Measurements from ENCODE around the gene RSL1D1.

Gene RSL1D1

DNA sequence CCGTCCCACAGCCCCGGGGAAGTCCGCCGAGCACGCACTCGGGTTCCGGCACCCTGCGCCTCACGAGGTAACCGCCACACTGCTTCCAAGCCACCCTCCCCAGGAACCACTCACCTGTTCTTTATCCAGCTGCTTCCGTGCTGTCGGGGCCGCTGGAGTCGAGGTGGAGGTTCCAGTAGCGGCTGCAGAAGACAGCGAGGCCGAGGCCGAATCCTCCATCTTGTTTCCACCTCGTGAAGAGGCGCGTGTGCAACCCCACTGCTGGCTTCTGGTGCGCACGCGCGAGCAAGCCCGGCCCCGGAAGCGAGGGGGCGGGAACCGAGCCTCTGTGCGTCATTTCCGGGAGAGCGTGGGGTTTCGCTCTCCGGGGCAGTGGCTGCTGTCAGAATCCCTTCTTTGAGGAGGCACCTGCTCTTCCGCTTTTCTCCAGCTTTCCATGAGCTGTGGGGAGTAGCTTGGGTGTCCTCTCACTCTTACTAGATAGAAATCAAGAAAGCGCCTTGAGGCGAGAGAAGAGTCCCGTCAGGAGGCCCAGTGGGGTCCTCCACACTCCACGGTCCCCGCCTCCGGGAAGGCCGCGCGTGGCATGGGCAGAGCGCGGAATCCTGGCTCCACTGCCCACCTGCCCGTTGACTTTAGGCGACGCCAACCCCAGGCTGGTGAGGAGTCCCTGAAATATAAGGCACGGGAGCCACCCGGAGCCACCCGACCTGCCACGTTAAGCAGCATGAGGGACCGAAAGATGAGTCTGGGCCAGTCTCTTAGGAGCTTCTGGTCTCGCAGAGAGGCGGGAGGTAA lies at the start of gene RSL1D1:
Gene RSL1D1, minus strand, starts transcription at position 249 of the 798 bp plus-strand sequence. Its CDS starts 30 bp downstream, at position 219.
- peak within 1 kb of the TSS; percentile 91 for H3K27ac ChIP-seq (ENCODE audit: low read length)

DNA sequence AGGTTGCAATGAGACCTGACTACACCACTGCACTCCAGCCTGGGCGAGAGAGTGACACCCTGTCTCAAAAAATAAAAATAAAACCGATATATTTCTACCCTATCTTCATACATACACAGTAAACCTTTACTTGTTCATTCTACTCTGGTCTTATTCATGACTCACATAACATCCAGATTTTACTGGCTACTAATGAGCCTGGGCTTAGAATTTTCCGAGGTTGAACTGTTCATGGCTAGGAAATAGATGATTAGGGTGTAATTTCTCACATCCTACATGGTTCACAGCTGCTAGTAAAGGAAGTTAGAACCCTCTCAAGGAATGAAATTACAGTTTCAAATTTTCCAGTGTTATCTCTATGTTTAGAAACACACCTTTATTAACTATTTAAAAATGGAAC lies 49.7 kb upstream of the RSL1D1 start:
- H3K9me3 ChIP-seq (ENCODE audit: control insufficient read depth, low read depth, low read length), result no peaks in the 10 kb centered on the region
- no peak overlapping the region for H3K4me3 ChIP-seq (ENCODE audit: low read length)
- H3K27me3 ChIP-seq (ENCODE audit: control insufficient read depth, insufficient read depth, low read length), result no peaks in the 10 kb centered on the region
- no peaks in the 10 kb centered on the region for H3K4me1 ChIP-seq (ENCODE audit: control insufficient read depth, low read depth, low read length)
- peaks cover 10% of the 10 kb centered on the region for H3K36me3 ChIP-seq (ENCODE audit: control insufficient read depth, low read depth, low read length)
- no peak overlapping the region for H3K27ac ChIP-seq (ENCODE audit: low read length)
- no peak overlapping the region for H3K9ac ChIP-seq (ENCODE audit: low read length)

More for the DNA sequence above, at the start of gene RSL1D1:
- H3K27me3 ChIP-seq (ENCODE audit: control insufficient read depth, insufficient read depth, low read length), result no peaks in the 10 kb centered on the region
- H3K9me3 ChIP-seq (ENCODE audit: control insufficient read depth, low read depth, low read length), result no peaks in the 10 kb centered on the region
- peaks cover 36% of the 10 kb centered on the region for H3K36me3 ChIP-seq (ENCODE audit: control insufficient read depth, low read depth, low read length)
- H3K9ac ChIP-seq (ENCODE audit: low read length), result peak within 1 kb of the TSS; percentile 98
- H3K4me1 ChIP-seq (ENCODE audit: control insufficient read depth, low read depth, low read length), result no peaks in the 10 kb centered on the region
- H3K4me3 ChIP-seq (ENCODE audit: low read length), result peak within 1 kb of the TSS; percentile 95

DNA sequence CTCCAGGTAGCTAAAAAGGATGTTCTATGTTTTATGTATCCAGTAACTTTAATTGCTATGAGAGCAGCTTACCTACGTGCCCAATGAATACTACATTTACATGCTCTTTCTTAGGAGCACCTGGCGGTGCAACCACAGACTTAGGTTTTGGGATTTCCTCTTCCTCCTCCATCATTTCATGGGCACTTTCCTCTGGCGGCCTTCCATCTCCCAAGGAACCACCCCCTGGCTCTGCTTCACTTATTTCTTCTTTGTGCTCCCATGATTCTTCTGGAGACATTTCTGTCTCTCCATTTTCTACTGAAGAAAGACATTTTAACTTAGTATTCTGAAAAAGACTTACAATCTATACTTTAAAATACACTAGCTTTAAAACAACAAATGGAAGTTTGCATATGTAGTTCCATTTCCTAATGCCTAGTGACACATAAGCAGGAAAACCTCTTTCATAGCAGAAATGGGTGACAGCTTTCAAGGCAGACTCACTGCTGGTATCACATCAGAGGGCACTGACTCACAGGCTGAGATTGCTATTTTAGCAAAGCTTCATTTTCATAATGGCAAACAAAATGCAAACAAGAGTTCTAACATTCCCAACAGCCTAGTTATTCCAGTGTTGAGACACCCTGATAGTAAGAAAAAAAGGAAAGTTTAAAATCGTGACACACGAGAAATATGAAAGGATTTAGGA lies 45.3 kb upstream of the RSL1D1 start:
- no peaks in the 10 kb centered on the region for H3K9me3 ChIP-seq (ENCODE audit: control insufficient read depth, low read depth, low read length)
- no peaks in the 10 kb centered on the region for H3K27me3 ChIP-seq (ENCODE audit: control insufficient read depth, insufficient read depth, low read length)
- H3K4me1 ChIP-seq (ENCODE audit: control insufficient read depth, low read depth, low read length), result no peaks in the 10 kb centered on the region
- no peak overlapping the region for H3K27ac ChIP-seq (ENCODE audit: low read length)
- peaks cover 36% of the 10 kb centered on the region for H3K36me3 ChIP-seq (ENCODE audit: control insufficient read depth, low read depth, low read length)
- no peak overlapping the region for H3K9ac ChIP-seq (ENCODE audit: low read length)
- no peak overlapping the region for H3K4me3 ChIP-seq (ENCODE audit: low read length)

DNA sequence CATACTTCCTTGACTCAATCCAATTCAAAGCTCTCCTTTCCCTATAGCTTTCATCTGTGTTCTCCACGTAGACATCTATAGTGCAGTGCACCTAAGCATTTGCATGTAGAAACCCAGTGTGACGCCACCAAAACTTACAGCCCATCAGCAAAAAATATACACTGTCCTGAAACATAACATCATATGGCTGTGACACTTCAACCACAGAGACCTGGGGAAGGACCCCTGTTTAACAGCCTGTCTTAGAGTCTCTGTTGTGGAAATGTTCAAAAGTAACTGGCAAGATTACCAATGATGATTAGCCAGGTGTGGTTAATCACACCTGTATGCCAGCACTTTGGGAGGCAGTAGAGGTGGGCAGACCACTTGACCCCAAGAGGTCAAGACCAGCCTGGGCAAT lies 42.2 kb upstream of the RSL1D1 start:
- no peaks in the 10 kb centered on the region for H3K4me1 ChIP-seq (ENCODE audit: control insufficient read depth, low read depth, low read length)
- H3K36me3 ChIP-seq (ENCODE audit: control insufficient read depth, low read depth, low read length), result peaks cover 45% of the 10 kb centered on the region
- H3K9ac ChIP-seq (ENCODE audit: low read length), result no peak overlapping the region
- H3K27ac ChIP-seq (ENCODE audit: low read length), result no peak overlapping the region
- H3K27me3 ChIP-seq (ENCODE audit: control insufficient read depth, insufficient read depth, low read length), result no peaks in the 10 kb centered on the region
- no peak overlapping the region for H3K4me3 ChIP-seq (ENCODE audit: low read length)
- H3K9me3 ChIP-seq (ENCODE audit: control insufficient read depth, low read depth, low read length), result no peaks in the 10 kb centered on the region

DNA sequence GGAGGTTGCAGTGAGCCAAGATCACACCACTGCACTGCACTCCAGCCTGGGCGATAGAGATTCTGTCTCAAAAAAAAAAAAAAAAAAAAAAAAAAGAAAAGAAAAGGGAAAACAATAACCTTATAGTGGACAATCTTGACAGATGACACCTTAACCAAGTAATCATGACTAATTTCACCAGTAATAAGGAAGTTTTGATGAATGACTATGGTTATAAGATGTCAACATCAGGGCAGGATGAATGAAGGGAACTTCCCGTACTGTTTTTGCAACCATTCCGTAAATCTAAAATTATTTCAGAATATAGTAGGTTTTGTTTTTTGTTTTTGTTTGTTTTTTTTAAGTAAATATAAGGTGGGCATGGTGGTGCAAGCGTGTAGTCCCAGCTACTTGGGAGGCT lies 41.4 kb upstream of the RSL1D1 start:
- Histone ChIP-seq H3K27me3 (ENCODE audit: control insufficient read depth, insufficient read depth, low read length) (no peaks in the 10 kb centered on the region), H3K4me1 (ENCODE audit: control insufficient read depth, low read depth, low read length) (no peaks in the 10 kb centered on the region), H3K9me3 (ENCODE audit: control insufficient read depth, low read depth, low read length) (no peaks in the 10 kb centered on the region)

DNA sequence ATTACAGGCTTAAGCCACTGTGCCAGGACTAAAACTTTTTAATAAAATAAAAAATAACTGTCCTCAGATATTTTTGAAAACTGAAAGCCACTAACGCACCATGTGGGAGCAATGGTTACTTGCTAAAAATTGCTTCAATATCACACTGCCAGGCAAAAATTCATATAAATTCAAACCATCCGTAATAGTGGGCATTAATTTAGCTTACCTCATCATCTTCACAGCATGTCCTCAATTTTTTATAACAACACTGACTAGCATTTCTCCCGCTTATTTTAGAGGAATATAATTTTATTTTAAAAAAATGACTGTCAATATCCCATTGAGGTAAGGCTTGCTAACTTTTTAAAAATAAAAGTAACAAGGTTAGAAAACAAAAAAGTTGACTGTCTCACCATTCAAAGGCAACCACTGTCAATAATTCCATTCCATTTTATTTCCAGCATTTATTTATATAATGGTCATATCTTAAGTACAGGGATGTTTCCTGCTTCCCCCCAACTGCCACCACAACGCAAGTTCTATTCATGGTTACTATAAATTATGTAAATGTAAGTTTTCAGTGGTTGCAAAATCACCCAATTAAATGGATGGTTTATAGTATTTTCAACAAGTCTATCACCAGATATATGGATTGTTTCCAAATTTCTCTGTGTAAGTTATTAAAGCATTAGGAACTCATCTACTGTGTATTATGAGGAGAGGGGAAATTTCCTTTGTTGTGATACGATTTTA lies 39.1 kb upstream of the RSL1D1 start:
- H3K27me3 ChIP-seq (ENCODE audit: control insufficient read depth, insufficient read depth, low read length), result no peaks in the 10 kb centered on the region
- H3K9me3 ChIP-seq (ENCODE audit: control insufficient read depth, low read depth, low read length), result no peaks in the 10 kb centered on the region
- no peak overlapping the region for H3K4me3 ChIP-seq (ENCODE audit: low read length)
- H3K9ac ChIP-seq (ENCODE audit: low read length), result no peak overlapping the region
- H3K36me3 ChIP-seq (ENCODE audit: control insufficient read depth, low read depth, low read length), result peaks cover 55% of the 10 kb centered on the region
- no peaks in the 10 kb centered on the region for H3K4me1 ChIP-seq (ENCODE audit: control insufficient read depth, low read depth, low read length)
- H3K27ac ChIP-seq (ENCODE audit: low read length), result no peak overlapping the region

More for the DNA sequence above, 41.4 kb upstream of the RSL1D1 start:
- H3K27ac ChIP-seq (ENCODE audit: low read length), result no peak overlapping the region
- no peak overlapping the region for H3K9ac ChIP-seq (ENCODE audit: low read length)
- no peak overlapping the region for H3K4me3 ChIP-seq (ENCODE audit: low read length)
- peaks cover 45% of the 10 kb centered on the region for H3K36me3 ChIP-seq (ENCODE audit: control insufficient read depth, low read depth, low read length)

DNA sequence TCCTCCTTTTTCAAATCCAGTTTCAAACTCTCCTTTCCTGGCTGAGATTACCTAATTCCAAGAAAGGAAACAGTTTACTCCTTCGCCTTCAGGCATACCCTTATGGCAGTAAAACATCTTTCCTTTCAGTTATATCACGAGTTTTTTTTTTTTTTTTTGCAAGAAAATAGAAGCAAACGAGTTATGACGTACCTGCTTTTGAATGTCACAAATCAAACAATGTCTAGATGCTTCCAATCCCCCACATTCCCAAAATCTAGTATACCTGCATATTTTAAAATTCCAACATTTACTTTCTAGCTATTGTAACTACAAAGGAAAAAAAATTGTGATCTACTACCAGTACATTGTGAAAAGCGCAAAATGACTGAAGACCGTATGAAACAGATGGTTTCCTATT lies 35.5 kb upstream of the RSL1D1 start:
- H3K36me3 ChIP-seq (ENCODE audit: control insufficient read depth, low read depth, low read length), result peaks cover 62% of the 10 kb centered on the region
- H3K27me3 ChIP-seq (ENCODE audit: control insufficient read depth, insufficient read depth, low read length), result no peaks in the 10 kb centered on the region
- no peaks in the 10 kb centered on the region for H3K4me1 ChIP-seq (ENCODE audit: control insufficient read depth, low read depth, low read length)
- no peak overlapping the region for H3K27ac ChIP-seq (ENCODE audit: low read length)
- no peak overlapping the region for H3K9ac ChIP-seq (ENCODE audit: low read length)
- no peak overlapping the region for H3K4me3 ChIP-seq (ENCODE audit: low read length)
- H3K9me3 ChIP-seq (ENCODE audit: control insufficient read depth, low read depth, low read length), result no peaks in the 10 kb centered on the region

DNA sequence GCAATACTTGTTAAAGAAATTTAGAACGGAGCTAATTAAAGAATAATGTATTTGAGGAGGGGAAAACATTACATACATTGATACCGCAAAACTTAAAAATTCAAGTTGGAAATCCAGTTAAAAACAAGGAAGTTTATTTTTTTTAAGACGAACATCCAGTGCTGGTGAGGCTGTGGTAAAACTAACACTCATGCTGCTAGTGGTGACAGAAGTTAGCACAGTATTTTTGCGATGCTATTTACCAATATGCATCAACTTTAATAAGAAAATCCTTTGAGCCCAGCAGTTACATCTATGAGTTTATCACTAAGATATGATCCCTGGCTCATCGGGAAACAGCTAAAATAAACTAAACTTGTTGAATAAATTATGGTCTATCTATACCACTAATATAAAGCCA lies 32.7 kb upstream of the RSL1D1 start:
- Histone ChIP-seq H3K9me3 (ENCODE audit: control insufficient read depth, low read depth, low read length) (no peaks in the 10 kb centered on the region), H3K27ac (ENCODE audit: low read length) (no peak overlapping the region), H3K9ac (ENCODE audit: low read length) (no peak overlapping the region), H3K4me3 (ENCODE audit: low read length) (no peak overlapping the region), H3K27me3 (ENCODE audit: control insufficient read depth, insufficient read depth, low read length) (no peaks in the 10 kb centered on the region), H3K4me1 (ENCODE audit: control insufficient read depth, low read depth, low read length) (no peaks in the 10 kb centered on the region), H3K36me3 (ENCODE audit: control insufficient read depth, low read depth, low read length) (peaks cover 80% of the 10 kb centered on the region)

DNA sequence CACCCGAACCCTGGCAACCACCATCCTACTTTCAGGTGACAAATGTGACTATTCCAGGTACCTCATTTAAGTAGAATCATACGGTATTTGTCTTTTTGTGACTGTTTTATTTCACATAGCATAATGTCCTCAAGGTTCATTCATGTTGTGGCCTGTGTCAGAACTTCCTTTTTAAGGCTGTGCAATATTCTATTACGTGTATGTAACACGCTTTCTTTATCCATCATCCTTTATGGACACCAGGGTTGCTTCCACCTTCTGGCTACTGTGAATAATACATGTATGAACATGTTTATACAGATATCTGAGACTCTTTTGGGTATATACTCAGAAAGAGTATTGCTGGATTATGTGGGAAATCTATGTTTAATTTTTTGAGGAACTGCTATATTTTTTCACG lies 28.7 kb upstream of the RSL1D1 start:
- no peaks in the 10 kb centered on the region for H3K27me3 ChIP-seq (ENCODE audit: control insufficient read depth, insufficient read depth, low read length)
- H3K9me3 ChIP-seq (ENCODE audit: control insufficient read depth, low read depth, low read length), result no peaks in the 10 kb centered on the region
- no peak overlapping the region for H3K9ac ChIP-seq (ENCODE audit: low read length)
- no peaks in the 10 kb centered on the region for H3K4me1 ChIP-seq (ENCODE audit: control insufficient read depth, low read depth, low read length)
- peaks cover 75% of the 10 kb centered on the region for H3K36me3 ChIP-seq (ENCODE audit: control insufficient read depth, low read depth, low read length)
- no peak overlapping the region for H3K4me3 ChIP-seq (ENCODE audit: low read length)
- no peak overlapping the region for H3K27ac ChIP-seq (ENCODE audit: low read length)

DNA sequence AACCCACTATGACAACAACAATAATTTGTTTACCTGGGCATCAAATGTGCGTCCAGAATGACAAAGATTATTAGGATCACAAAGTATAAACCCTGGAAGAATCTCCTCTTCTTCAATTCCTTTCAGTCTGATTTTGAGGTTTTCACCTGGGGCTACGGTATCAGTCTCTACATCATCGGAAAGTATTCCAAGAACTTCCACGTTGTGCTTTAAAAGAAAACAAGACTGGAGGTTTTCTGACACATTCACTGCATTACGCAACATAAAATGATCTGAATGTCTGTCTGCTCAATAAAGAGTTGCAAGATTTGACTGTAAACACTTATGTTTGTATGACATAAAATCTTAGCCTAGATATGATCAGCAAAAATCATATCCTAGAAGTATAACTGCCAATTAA lies 26.0 kb upstream of the RSL1D1 start:
- Histone ChIP-seq H3K4me3 (ENCODE audit: low read length) (no peak overlapping the region), H3K9ac (ENCODE audit: low read length) (no peak overlapping the region), H3K9me3 (ENCODE audit: control insufficient read depth, low read depth, low read length) (no peaks in the 10 kb centered on the region), H3K4me1 (ENCODE audit: control insufficient read depth, low read depth, low read length) (no peaks in the 10 kb centered on the region), H3K27ac (ENCODE audit: low read length) (no peak overlapping the region), H3K27me3 (ENCODE audit: control insufficient read depth, insufficient read depth, low read length) (no peaks in the 10 kb centered on the region), H3K36me3 (ENCODE audit: control insufficient read depth, low read depth, low read length) (peaks cover 77% of the 10 kb centered on the region)

DNA sequence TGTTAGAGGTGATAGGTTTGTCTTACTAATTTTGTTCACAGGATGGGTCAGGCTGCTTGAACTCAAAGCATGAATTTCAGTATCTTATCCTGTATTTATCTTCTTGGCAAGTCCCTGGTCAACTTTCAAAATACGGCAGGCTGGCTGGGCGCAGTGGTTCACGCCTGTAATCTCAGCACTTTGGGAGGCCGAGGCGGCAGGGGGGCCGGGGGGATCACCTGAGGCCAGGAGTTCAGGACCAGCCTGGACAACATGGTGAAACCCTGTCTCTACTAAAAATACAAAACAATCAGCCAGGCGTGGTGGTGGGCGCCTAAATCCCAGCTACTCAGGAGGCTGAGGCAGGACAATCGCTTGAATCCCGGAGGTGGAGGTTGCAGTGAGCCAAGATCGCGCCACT lies 25.0 kb upstream of the RSL1D1 start:
- H3K27me3 ChIP-seq (ENCODE audit: control insufficient read depth, insufficient read depth, low read length), result no peaks in the 10 kb centered on the region
- H3K36me3 ChIP-seq (ENCODE audit: control insufficient read depth, low read depth, low read length), result peaks cover 68% of the 10 kb centered on the region
- H3K4me3 ChIP-seq (ENCODE audit: low read length), result no peak overlapping the region
- no peak overlapping the region for H3K27ac ChIP-seq (ENCODE audit: low read length)
- H3K9me3 ChIP-seq (ENCODE audit: control insufficient read depth, low read depth, low read length), result no peaks in the 10 kb centered on the region
- H3K9ac ChIP-seq (ENCODE audit: low read length), result no peak overlapping the region
- H3K4me1 ChIP-seq (ENCODE audit: control insufficient read depth, low read depth, low read length), result no peaks in the 10 kb centered on the region
